RKO (cell line): ENCODE measurements around the gene ANKRD11.
"Not testable (repeated sequence)": the region's sequence is repeated elsewhere in the genome, so short reads cannot be mapped to it uniquely, and the experiment has no call there.

Source experiments
- DNase-seq: peaks from one replicate; pipeline ENCODE4 v3.0.0-alpha.2; 2016; ENCODE audit warnings: low spot score

ANKRD11 gene

GRCh38 chr16:89328412-89329400 is 161.7 kb downstream of the ANKRD11 start:
- not testable (repeated sequence) for DNase-seq

- no peak for DNase-seq
Observed at GRCh38 chr16:89326721-89327120, 163.6 kb downstream of the ANKRD11 start.

- no peak for DNase-seq
Observed at GRCh38 chr16:89325861-89326471, 164.4 kb downstream of the ANKRD11 start.

- DNase-seq, result peak; percentile 34
Observed at GRCh38 chr16:89324056-89325010, 166.0 kb downstream of the ANKRD11 start.

GRCh38 chr16:89323120-89323960 is 167.0 kb downstream of the ANKRD11 start:
- no peak for DNase-seq

- DNase-seq, result peak; percentile 54
Observed at GRCh38 chr16:89322321-89323119, 167.8 kb downstream of the ANKRD11 start.

- no peak for DNase-seq
Observed at GRCh38 chr16:89320782-89321501, 169.4 kb downstream of the ANKRD11 start.

GRCh38 chr16:89319886-89320781 is 170.2 kb downstream of the ANKRD11 start:
- DNase-seq, result peak; percentile 67

GRCh38 chr16:89319631-89319885 is 170.8 kb downstream of the ANKRD11 start:
- DNase-seq, result no peak

GRCh38 chr16:89318871-89319630 is 171.3 kb downstream of the ANKRD11 start:
- DNase-seq, result no peak

- DNase-seq, result no peak
Observed at GRCh38 chr16:89318430-89318758, 172.0 kb downstream of the ANKRD11 start.

GRCh38 chr16:89317729-89318429 is 172.5 kb downstream of the ANKRD11 start:
- no peak for DNase-seq

GRCh38 chr16:89317101-89317671 is 173.2 kb downstream of the ANKRD11 start:
- DNase-seq, result no peak

GRCh38 chr16:89316701-89317100 is 173.7 kb downstream of the ANKRD11 start:
- no peak for DNase-seq

- DNase-seq, result peak; percentile 94
Observed at GRCh38 chr16:89315791-89316581, 174.4 kb downstream of the ANKRD11 start.

- no peak for DNase-seq
Observed at GRCh38 chr16:89315271-89315670, 175.1 kb downstream of the ANKRD11 start.
